Measurements from ENCODE around the gene AK6.
A peak's percentile ranks its signal among the peaks of the same experiment; 100 is the strongest.
"Not testable (repeated sequence)": the region's sequence is repeated elsewhere in the genome, so short reads cannot be mapped to it uniquely, and the experiment has no call there.

AK6 gene

GRCh38 chr5:69404659-69405330 lies 35.5 kb upstream of the AK6 start:
- no peak for TF ChIP-seq CTCF (IDR thresholded peaks at IDR 0.05; ENCODE audit: low read depth, low read length, missing control alignments)
- DNase-seq (ENCODE audit: low read depth): no peak
- H3K4me3 ChIP-seq (ENCODE audit: low read depth, low read length): no peak overlapping the region

- TF ChIP-seq CTCF (IDR thresholded peaks at IDR 0.05; ENCODE audit: low read depth, low read length, missing control alignments): no peak
- no peak overlapping the region for H3K4me3 ChIP-seq (ENCODE audit: low read depth, low read length)
- DNase-seq (ENCODE audit: low read depth): no peak
These were observed 9.1 kb upstream of the AK6 start for GRCh38 chr5:69378376-69378775.

- no peak for TF ChIP-seq CTCF (IDR thresholded peaks at IDR 0.05; ENCODE audit: low read depth, low read length, missing control alignments)
- H3K4me3 ChIP-seq (ENCODE audit: low read depth, low read length): peak overlapping the region; percentile 42
- DNase-seq (ENCODE audit: low read depth): peak; percentile 49
These were observed 5.7 kb upstream of the AK6 start for GRCh38 chr5:69374911-69375446.

- no peak for TF ChIP-seq CTCF (IDR thresholded peaks at IDR 0.05; ENCODE audit: low read depth, low read length, missing control alignments)
- peak overlapping the region; percentile 50 for H3K4me3 ChIP-seq (ENCODE audit: low read depth, low read length)
- no peak for DNase-seq (ENCODE audit: low read depth)
These were observed 3.1 kb upstream of the AK6 start for GRCh38 chr5:69372394-69372793.

GRCh38 chr5:69370335-69370734 lies 1.0 kb upstream of the AK6 start:
- not testable (repeated sequence) for DNase-seq (ENCODE audit: low read depth)
- H3K4me3 ChIP-seq (ENCODE audit: low read depth, low read length): peak overlapping the region; percentile 84

GRCh38 chr5:69368458-69369339 lies 621 bp downstream of the AK6 start:
- peak overlapping the region; percentile 84 for H3K4me3 ChIP-seq (ENCODE audit: low read depth, low read length)
- no peak for TF ChIP-seq CTCF (IDR thresholded peaks at IDR 0.05; ENCODE audit: low read depth, low read length, missing control alignments)
- DNase-seq (ENCODE audit: low read depth): no peak

DNA sequence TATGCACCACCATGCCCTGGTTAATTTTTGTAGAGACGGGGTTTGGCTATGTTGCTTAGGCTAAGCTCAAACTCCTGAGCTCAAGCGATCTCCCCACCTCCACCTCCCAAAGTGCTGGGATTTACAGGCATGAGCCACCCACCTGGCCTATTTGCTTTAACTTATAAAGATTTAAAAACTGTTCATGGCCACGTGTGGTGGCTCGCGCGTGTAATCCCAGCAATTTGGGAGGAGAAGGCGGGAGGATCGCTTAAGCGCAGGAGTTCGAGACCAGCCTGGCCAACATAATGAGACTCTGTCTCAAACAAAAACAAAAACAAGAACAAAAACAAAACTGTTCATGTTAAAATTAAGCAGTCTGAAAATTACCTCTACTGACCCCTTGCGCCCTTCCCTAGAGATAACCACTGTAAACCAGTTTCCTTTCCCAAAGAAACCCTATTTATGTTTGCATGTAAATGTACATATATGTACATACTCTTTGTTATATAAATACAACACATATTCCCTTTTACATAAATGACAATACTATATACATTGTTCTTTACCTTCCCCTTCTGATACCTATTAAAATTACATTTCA lies 1.5 kb downstream of the AK6 start:
- peak overlapping the region; percentile 84 for H3K4me3 ChIP-seq (ENCODE audit: low read depth, low read length)
- TF ChIP-seq CTCF (IDR thresholded peaks at IDR 0.05; ENCODE audit: low read depth, low read length, missing control alignments): peak; percentile 36
- DNase-seq (ENCODE audit: low read depth): no peak
